GM18870 (cell line): ENCODE data around the gene DGKZ.

Experiments used
- ATAC-seq: cut with Tn5 transposase; IDR thresholded peaks from one replicate; pipeline ENCODE4 v1.9.1; 2021; ENCODE audit warnings: moderate library complexity; ENCODE audit not compliant: unreplicated experiment

DGKZ gene

DNA sequence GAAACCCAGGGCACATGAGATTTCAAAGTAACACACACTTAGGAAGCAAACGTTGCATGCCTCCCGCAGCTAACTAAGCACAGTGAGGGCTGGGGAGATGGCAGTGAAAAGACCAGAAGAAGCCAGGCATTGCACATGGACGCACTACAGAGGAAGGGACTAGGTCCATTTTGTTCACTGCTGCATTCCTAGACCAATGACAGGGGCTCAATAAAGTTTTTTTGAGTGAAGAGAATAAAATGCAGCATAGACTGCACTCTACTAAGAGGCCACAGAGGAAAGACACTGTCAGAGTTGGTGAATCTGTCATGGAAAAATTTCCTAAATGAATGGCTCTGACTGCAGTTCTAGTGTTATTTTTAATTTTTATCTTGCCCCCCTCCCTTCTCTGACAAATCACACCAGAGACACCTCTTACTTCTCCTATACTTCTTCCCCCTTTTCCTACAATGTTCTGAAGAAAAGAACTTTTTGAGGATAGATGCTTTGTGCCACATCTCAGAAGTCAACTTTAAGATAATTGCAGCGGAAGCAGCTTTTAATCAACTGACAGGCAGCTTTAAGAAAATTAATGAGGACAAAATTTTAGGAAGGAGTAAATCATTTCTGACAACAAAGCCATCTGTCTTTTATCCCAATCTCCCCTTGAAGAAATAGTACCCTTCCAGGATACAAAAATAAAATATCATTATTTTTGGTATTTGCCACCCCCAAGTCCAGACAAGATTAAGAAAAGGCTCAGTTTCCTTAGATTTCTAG is 79.1 kb downstream of the DGKZ start:
- ATAC-seq = no peak

DNA sequence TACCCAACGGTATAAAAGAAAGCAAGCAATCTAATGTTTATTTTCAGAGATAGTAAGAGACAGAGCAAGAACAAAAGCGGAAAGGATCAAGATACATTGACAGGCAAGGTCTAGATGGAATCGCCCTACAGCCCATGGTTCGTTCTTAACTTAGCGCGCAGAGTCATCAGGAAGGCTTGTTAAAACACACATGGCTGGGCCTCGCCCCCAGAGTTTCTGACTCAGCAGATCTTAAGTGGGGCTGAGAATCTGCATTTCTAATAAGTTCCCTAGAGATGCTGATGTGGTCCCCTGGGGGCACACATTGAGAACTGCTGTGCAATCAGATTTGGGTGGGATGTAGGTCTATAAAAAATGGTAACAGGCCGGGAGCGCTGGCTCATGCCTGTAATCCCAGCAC is 80.1 kb downstream of the DGKZ start:
- ATAC-seq = no peak

GRCh38 chr11:46429717-46430116 is 82.5 kb downstream of the DGKZ start:
- no peak for ATAC-seq
